ENCODE data around the gene DYNLT4. TPM values are rescaled to one million over a fixed set of nuclear protein-coding genes. Genes with fewer than 3 reads are reported as not detected.
"Not testable (repeated sequence)": the region's sequence is repeated elsewhere in the genome, so short reads cannot be mapped to it uniquely, and the experiment has no call there.

DYNLT4 gene
- total RNA-seq, 1 experiment from 2014 or later, result not detected

- not testable (repeated sequence) for DNase-seq (ENCODE audit: low read depth)
Observed at GRCh38 chr1:44810762-44811105, 3.6 kb upstream of the DYNLT4 start.

GRCh38 chr1:44810101-44810761 is 3.1 kb upstream of the DYNLT4 start:
- peak; percentile 23 for DNase-seq (ENCODE audit: low read depth)

GRCh38 chr1:44808938-44809917 is 2.1 kb upstream of the DYNLT4 start:
- DNase-seq (ENCODE audit: low read depth), result peak; percentile 76

DNA sequence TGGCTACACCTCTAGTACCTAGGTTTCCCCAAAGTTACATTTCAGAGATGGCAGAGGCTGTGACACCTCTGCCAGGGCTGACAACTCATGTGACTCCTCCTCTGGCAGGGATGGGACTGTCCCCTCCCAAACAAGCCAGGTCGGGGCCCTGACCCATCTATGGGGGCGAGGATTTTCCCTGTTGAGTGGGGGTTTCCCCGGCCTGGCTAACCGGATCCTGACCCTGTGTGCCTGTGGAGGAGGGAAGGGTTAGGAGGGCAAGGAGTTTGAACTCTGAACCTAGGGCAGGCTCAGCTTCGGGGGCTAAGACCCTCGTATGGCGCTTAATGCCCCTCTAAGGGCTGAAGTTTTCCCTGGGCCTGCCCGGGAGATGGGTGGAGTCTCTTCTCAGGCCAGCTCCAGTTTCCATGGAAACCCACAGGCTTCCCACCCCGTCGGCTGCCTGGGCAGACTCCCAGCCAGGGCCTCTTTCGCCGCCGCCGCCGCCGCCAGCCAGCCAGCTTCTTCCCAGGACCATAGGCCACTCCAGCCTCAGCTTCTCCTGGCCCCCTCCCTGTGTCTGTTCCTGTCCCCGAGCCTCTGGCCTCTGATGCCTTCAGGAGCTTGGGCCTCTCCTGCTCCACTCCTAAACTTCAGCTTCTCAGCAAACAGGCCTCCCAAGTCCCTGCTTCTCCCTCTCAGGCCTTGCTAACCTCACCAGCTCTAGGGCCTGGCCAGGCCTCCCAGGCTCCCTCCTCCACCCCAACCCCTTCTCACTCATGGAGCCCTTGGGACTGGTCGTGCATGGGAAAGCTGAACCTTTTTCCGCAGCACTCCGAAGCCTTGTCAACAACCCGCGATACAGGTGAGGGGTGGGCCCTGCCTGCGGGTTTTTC is 1.1 kb upstream of the DYNLT4 start, which contains the start of gene BTBD19:
Gene BTBD19 (plus strand): TSS at position 461 of the 875 bp plus-strand sequence. CDS start 298 bp downstream, at position 759.
- DNase-seq (ENCODE audit: low read depth), result peak; percentile 87

- DNase-seq (ENCODE audit: low read depth), result peak; percentile 99
Observed at GRCh38 chr1:44807364-44808062, 362 bp upstream of the DYNLT4 start.

- DNase-seq (ENCODE audit: low read depth), result no peak
Observed at GRCh38 chr1:44806025-44806703, 987 bp downstream of the DYNLT4 start.

- DNase-seq (ENCODE audit: low read depth), result no peak
Observed at GRCh38 chr1:44805311-44806024, 1.7 kb downstream of the DYNLT4 start.

DNA sequence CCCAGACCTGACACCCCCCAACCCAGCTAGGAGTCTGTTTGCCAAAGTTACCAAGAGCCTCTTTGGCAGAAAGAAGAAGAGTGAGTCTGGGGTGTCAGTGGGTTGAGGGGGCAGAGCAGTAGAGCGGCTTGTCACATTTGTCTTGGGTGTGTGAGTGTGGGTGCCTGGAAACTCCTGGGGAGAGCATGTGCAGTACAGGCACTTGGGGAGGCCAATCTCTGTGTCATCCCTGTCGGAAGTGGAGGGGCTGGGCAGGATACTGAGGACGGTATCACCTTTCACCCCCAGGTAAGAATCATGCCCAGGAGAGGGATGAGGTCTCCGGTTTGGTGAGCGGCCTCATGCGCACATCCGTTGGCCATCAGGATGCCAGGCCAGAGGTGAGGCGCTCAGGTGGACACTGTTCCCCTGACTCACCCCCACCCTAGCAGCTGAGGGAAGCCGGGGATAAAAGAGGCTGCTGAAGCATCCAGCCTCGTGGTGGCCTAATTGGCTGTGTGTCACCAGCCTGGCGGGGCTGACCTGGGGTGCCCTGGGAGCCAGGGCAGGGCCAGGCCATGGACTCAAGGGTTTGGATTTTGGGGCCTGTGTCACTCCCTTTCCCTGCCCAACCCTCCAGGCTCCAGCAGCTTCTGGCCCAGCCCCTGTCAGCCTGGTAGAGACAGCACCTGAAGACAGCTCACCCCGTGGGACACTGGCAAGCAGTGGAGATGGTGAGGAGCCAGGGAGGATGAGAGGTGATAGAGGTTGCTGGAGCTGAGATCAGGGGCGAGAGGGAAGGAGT is 3.6 kb downstream of the DYNLT4 start:
- no peak for DNase-seq (ENCODE audit: low read depth)

GRCh38 chr1:44803062-44803311 is 4.2 kb downstream of the DYNLT4 start:
- DNase-seq (ENCODE audit: low read depth), result no peak

- DNase-seq (ENCODE audit: low read depth), result no peak
Observed at GRCh38 chr1:44802306-44803061, 4.7 kb downstream of the DYNLT4 start.

DNA sequence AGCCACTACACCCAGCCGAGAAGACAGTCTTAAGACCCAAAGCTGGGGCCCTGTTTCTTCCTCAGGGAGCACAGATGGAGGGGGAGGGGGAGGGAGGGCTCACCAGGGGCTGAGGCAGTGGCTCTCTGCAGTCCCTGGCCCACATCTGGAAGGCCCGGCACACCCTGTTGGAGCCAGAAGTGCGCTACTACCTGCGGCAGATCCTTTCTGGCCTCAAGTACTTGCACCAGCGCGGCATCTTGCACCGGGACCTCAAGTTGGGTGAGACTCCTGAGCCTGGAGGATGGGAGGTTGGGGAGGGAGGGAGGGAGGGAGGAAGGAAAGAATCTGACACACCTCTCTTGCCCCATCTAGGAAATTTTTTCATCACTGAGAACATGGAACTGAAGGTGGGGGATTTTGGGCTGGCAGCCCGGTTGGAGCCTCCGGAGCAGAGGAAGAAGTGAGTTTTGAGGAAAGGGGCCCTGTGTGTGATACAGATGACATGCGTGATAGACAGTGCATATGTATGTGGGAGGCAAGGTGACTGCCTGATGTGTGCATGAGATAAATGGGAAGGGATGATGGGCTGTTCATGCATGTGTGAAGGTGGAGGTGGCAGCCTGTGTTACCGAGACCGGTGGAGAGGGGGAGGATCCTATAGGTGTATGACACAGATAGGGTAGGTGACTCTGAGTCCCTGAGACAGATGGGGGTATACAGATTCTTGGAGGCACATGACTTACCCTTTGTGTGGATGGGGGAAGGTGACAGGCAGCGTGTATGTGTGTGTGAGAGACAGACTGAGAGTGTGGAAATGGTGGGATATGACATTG is 5.5 kb downstream of the DYNLT4 start:
- DNase-seq (ENCODE audit: low read depth), result no peak

DNA sequence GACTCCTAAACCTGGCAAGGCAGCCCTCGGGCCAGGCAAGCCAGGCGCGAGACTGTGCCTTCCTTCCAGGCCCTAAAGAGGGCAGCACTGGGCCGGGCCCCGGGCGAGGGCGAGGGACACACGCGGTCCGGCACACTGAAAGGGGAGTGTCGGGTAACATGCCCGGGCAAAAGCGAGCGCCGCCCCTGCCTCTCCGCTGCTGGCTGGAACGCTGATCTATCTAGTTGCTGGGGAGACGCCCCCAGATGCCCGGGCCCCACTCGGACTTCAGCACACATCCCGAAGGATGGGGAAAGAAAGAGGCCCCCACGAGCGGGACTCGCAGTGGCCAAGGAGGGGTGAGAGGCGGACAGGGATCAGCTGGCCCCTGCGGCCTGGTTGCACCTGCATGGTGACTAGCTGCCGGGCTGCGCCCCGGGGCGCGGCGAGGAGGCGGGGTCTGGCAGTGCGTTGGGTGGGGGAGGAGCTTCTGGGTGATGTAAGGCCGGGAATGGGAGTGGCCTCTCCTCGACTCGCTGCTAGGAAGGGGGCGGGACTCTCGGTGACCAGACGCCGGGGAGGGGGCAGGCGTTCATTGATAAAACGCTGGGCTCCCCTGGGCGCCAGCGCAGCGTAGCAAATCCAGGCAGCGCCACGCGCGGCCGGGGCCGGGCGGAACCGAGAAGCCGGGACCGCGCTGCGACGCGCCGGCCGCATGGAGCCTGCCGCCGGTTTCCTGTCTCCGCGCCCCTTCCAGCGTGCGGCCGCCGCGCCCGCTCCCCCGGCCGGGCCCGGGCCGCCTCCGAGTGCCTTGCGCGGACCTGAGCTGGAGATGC is 7.2 kb downstream of the DYNLT4 start, which contains the start of gene PLK3:
Gene PLK3 (plus strand): TSS at position 608 of the 815 bp plus-strand sequence. CDS start 87 bp downstream, at position 695.
- DNase-seq (ENCODE audit: low read depth), result peak; percentile 96

DNA sequence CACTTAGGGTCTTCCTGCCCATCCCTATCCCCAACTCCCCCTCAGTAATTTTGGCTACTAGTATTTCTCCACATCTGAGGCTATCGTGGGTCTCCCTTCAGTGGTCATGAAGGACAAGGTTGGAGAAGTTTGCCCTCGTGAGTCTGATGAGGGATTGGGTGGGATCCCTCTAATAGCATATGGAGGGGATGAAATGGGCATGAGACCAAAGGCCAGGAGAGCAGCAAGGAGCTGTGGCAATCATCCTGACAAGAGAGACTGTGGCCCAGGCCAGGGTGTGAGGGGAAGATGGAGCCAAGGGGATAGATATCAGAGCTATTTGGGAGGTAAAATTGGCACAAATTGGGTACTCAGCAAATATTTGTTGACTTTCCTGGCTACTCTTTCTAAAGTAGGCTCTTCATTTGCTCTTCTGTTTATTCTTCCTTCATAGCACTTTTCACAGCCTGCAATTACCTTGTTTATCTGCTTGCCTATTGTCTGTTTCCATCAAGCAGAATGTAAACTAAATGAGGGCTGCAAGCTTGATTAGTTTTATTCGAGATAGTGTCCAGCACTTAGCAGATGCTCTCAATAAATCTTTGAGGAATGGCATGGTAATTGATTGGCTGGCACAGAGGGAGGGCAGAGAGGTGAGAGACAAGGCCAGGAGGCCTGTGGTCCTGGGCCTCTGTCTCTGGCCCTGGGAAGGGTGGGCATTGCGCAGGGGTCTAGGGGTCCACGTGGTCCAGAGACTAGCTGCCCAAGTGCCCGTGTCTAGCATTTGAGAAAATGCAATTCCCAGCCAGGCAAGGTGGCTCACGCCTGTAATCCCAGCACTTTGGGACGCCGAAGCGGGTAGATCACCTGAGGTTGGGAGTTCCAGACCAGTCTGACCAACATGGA is 8.4 kb downstream of the DYNLT4 start:
- no peak for DNase-seq (ENCODE audit: low read depth)

GRCh38 chr1:44797886-44798285 is 9.3 kb downstream of the DYNLT4 start:
- not testable (repeated sequence) for DNase-seq (ENCODE audit: low read depth)
